HG02642 (cell line): ENCODE measurements around the gene IGFBP3.
"Not testable (repeated sequence)": the region's sequence is repeated elsewhere in the genome, so short reads cannot be mapped to it uniquely, and the experiment has no call there.

Experiments
- ATAC-seq: cut with Tn5 transposase; IDR thresholded peaks from one replicate; pipeline ENCODE4 v1.9.1; 2021; ENCODE audit warnings: mild to moderate bottlenecking; ENCODE audit not compliant: unreplicated experiment, poor library complexity

The IGFBP3 gene

GRCh38 chr7:45920502-45921380, at the start of gene IGFBP3:
Gene IGFBP3, minus strand, starts transcription at chr7:45921272. Its CDS starts 132 bp downstream, at chr7:45921140.
- ATAC-seq: no peak

- ATAC-seq: no peak
Observed at GRCh38 chr7:45970454-45970853, 49.4 kb upstream of the IGFBP3 start.

GRCh38 chr7:45969940-45970339, 48.9 kb upstream of the IGFBP3 start:
- no peak for ATAC-seq

- ATAC-seq: no peak
Observed at GRCh38 chr7:45968856-45969541, 47.9 kb upstream of the IGFBP3 start.

- ATAC-seq: no peak
Observed at GRCh38 chr7:45968312-45968711, 47.2 kb upstream of the IGFBP3 start.

GRCh38 chr7:45967591-45968157, 46.6 kb upstream of the IGFBP3 start:
- ATAC-seq: no peak

GRCh38 chr7:45962861-45963260, 41.8 kb upstream of the IGFBP3 start:
- no peak for ATAC-seq

GRCh38 chr7:45957721-45958120, 36.6 kb upstream of the IGFBP3 start:
- ATAC-seq: no peak

- no peak for ATAC-seq
Observed at GRCh38 chr7:45955286-45955685, 34.2 kb upstream of the IGFBP3 start.

- ATAC-seq: not testable (repeated sequence)
Observed at GRCh38 chr7:45953055-45953454, 32.0 kb upstream of the IGFBP3 start.

- no peak for ATAC-seq
Observed at GRCh38 chr7:45944058-45944457, 23.0 kb upstream of the IGFBP3 start.

GRCh38 chr7:45940939-45941338, 19.9 kb upstream of the IGFBP3 start:
- ATAC-seq: no peak

- ATAC-seq: not testable (repeated sequence)
Observed at GRCh38 chr7:45940237-45940781, 19.2 kb upstream of the IGFBP3 start.

GRCh38 chr7:45939574-45939973, 18.5 kb upstream of the IGFBP3 start:
- no peak for ATAC-seq

GRCh38 chr7:45938626-45939302, 17.7 kb upstream of the IGFBP3 start:
- no peak for ATAC-seq

- no peak for ATAC-seq
Observed at GRCh38 chr7:45937862-45938261, 16.8 kb upstream of the IGFBP3 start.

GRCh38 chr7:45937301-45937700, 16.2 kb upstream of the IGFBP3 start:
- ATAC-seq: no peak

GRCh38 chr7:45930967-45931366, 9.9 kb upstream of the IGFBP3 start:
- ATAC-seq: no peak

- ATAC-seq: no peak
Observed at GRCh38 chr7:45927721-45928120, 6.6 kb upstream of the IGFBP3 start.

- no peak for ATAC-seq
Observed at GRCh38 chr7:45924283-45924682, 3.2 kb upstream of the IGFBP3 start.
